Measurements from ENCODE around the gene CEACAM19.
"Not testable (repeated sequence)": the region's sequence is repeated elsewhere in the genome, so short reads cannot be mapped to it uniquely, and the experiment has no call there.

The CEACAM19 gene

DNA sequence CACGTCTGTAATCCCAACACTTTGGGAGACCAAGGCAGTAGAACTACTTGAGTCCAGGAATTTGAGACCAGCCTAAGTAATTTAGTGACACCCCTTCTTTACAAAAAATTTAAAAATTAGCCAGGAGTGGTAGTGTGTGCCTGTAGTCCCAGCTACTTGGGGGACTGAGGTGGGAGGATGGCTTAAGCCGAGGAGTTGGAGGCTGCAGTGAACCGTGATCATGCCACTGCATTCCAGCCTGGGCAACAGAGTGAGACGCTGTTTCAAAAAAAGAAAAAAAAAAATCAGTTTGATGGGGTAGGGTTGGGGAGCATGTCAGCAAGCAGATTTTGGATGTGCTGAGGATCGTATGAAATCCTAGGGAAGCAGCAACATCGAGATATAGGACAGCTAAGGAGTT is 4.2 kb downstream of the CEACAM19 start:
- DNase-seq (ENCODE audit: low read depth): no peak

DNA sequence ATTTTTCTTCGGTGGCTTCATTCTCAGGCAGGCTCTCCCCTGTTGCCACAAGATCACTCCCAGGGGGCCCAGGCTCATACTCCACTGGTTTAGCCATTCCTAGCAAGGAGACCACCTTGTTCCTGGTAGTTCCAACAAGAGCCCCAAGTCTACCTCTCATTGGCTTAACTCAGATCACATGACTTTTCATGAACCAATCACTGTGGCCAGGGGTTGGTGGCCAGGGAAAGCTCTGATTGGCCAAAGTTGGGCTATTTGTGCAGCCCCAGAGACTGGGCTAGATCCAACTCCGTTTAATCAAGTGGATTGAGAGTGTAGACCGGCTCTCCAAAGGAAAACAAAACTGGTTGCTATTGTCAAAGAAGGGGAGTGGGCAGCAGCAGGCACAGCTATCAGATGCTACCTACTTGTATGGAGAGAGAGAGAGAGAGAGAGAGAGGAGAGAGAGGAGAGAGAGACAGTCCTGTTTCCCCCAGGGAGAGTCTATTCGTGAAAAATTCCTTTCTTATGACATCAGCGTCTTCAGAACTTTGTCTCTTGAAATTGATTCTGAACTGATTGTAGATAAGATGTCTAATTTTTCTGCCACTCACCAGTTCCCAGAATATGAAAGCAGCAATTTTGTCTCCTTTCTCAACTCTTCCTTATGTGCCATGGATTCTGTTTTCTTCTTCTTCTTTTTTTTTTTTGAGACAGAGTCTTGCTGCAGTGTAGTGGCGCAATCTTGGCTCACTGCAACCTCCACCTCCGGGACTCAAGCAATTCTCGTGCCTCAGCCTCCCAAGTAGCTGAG is 5.9 kb downstream of the CEACAM19 start:
- no peak for DNase-seq (ENCODE audit: low read depth)

DNA sequence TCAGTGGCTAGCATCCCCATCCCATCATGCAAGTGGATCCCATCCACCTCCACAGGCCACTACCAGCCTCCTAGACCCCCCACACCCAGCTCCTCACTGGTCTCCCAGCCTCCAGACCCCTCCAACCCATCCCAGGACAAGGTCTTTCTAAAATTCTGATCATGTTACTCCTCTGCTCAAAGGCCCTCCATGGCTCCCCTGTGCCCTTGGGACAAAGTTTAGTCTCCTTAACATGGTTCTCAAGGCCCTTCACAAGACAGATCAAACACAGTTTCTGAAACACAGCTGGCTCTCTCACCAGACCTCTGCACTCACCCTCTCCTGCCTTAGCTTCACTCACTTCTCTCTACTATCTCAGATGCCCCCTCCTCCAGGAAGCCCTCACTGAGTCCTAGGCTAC is 9.3 kb downstream of the CEACAM19 start:
- no peak for DNase-seq (ENCODE audit: low read depth)

- DNase-seq (ENCODE audit: low read depth): no peak
Observed at GRCh38 chr19:44681992-44682790, 10.9 kb downstream of the CEACAM19 start.

- no peak for DNase-seq (ENCODE audit: low read depth)
Observed at GRCh38 chr19:44682807-44683206, 11.5 kb downstream of the CEACAM19 start.

DNA sequence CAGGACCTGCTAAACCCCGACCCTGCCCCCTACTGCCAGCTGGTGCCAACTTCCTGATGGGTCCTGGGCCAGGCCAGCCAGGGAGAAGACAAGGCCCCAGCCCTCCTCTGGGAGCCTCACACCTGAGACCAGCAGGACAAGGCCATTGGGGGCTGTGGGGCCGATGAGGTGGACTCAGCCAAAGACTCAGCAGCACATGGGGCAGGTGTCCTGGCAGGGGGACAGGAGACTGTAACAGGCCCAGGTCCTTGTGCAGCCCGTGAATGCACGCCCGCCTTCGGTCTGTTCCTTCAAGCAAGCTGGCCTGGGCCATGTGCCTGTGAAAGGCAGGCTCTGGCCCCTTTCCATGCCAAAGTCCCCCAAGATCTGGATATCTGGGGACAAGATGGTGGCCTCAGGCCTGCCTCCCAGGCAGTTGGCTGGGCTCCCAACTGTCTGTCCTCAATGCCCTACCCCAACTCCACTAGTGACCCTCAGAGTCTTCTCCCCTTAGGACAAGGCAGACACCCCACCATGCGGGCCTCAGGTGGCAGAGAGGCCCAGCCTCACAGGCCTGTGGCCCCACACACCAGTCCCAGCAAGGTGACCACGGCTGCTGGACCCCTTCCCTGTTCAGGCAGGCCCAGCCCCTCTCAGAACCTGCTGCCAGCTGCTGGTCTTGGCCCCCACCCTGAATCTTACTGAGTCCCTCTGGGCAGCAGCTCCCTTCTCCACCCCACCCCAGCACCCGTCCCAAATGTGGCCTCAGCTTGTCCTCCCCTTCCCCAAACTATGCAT is 12.3 kb downstream of the CEACAM19 start:
- DNase-seq (ENCODE audit: low read depth): no peak

GRCh38 chr19:44684396-44684795 is 13.1 kb downstream of the CEACAM19 start:
- not testable (repeated sequence) for DNase-seq (ENCODE audit: low read depth)

- no peak for DNase-seq (ENCODE audit: low read depth)
Observed at GRCh38 chr19:44684892-44685863, 13.9 kb downstream of the CEACAM19 start.

GRCh38 chr19:44685877-44686276 is 14.6 kb downstream of the CEACAM19 start:
- DNase-seq (ENCODE audit: low read depth): no peak

DNA sequence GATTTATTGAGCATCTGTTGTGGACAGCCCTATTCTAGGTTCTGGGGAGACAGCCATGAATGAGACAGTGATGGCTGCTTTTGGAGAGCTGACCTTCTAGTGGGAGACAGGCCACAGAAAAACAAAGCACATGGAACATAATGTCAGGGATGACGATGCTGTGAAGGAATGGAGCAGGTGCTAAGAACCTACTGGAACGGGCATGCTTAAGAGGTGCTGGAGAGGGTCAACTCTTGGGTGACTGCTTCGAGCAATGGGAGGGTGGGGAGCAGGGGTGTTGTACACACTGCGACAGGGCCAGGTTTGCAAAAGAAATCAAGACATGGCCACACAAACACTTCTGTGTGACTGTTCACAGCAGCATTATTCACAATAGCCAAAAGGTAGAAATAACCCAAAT is 15.6 kb downstream of the CEACAM19 start:
- no peak for DNase-seq (ENCODE audit: low read depth)

DNA sequence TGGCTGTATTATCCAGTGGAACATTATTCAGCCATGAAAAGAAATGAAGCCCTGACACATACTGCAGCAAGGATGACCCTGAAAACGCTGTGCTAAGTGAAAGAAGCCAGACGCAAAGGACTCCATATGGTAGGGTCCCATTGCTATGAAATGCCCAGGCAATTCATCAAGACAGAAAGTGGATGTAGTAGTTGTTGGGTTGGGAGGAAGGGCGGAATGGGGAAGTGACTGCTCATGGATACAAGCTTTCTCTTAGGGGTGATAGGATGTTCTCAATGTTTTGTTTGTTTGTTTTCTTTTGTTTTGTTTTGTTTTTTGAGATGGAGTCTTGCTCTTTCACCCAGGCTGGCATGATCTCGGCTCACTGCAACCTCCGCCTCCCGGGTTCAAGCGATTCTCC is 16.6 kb downstream of the CEACAM19 start:
- no peak for DNase-seq (ENCODE audit: low read depth)

GRCh38 chr19:44689290-44690130 is 18.2 kb downstream of the CEACAM19 start:
- DNase-seq (ENCODE audit: low read depth): peak; percentile 73

GRCh38 chr19:44690131-44690440 is 18.8 kb downstream of the CEACAM19 start:
- DNase-seq (ENCODE audit: low read depth): no peak

- DNase-seq (ENCODE audit: low read depth): no peak
Observed at GRCh38 chr19:44692379-44692721, 21.1 kb downstream of the CEACAM19 start.

DNA sequence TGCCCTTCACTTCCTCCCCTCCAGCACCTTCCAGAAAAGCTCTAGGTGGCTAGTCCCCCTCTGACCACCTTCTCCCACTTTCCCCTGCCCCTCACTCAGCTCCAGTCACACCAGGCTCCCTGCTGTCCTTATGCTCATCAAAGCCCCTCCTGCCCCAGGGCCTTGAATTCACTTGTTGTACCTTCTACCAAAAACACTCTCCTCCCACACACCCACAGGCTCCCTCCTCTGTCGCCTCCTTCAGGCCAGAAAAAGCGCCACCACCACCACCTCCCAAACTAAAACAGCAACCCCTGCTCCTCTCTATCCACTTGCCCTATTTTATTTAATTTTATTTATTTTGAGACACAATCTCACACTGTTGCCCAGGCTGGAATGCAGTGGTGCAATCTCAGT is 22.9 kb downstream of the CEACAM19 start:
- DNase-seq (ENCODE audit: low read depth): no peak

DNA sequence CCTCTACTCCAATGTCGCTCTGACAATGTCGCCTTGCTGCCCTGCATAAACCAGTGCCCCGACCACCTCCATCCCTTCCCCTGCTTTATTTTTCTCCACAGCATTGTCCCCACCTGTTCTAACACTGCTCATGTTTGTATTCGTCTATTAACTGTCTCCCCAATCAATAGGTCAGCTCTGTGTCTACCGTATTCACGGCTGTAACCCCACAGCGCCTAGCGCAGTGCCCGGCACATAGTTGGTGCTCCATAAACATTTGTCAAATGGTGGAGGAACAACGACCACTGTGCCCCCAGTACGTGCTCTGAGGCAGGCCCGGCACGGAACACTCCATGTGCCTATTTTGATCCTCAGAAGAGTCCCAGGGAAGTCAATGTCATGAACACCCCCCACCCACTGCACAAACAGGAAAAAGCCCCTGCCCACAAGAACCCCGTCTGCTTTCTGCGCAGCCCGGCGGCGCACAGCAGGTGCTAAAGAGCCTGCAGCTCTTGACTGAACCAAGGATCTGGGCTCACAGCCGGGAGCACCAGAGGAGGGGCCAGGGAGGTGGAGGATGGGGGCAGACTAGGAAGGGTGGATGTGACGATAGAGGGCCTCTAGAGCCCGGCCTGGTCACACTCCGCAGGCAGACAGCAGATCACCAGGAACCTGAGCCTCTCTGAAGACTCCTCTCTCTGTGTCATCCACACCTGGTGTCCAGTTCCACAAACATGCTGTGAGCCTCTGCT is 25.8 kb downstream of the CEACAM19 start:
- no peak for DNase-seq (ENCODE audit: low read depth)

DNA sequence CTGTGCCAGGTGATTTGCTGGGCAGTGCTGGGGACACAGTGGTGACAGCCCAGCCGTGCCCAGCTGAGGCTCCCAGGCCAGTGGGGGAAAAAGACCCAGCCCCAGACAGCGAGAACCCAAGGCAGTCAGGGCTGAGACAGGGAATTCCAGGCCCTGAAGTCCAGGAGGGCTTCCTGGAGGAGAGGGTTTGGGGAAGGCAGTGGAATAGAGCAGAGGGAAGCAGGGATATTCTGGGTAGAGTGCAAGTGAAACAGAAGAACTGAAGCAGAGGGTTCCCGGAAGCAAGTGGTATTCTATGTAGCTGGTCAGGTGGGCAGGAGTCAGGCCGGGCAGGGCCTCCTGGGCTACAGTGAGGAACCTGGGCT is 26.4 kb downstream of the CEACAM19 start:
- no peak for DNase-seq (ENCODE audit: low read depth)

DNA sequence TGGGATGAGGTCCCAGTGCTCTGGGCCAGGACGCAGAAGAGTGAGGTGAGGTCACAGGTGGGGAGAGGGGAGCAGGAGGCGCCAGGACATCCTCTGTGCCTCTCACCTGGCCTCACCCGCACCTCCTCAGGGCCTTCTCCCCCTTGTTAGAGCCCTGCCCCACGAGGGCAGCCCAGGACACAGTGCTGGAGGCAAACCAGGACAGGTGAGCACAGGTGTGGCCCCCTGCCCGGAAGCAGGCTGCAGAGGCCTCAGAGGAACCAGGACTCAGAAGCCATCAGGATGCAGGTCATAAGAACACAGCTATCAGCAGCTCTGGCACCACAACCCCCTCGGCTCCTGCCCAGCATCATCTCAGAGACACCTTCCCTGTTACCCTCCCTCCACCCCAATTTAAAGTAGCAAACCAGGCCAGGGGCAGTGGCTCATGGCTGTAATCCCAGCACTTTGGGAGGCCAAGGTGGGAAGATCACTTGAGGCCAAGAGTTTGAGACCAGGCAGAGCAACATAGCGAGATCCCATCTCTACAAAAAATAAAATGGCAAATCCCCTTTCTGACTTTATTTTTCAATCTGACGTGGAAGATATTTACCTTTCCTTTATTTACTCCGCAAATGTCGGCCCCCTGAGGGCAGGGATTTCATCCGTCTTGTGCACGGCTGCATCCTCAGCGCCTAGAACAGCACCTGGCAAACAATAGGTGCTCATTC is 27.4 kb downstream of the CEACAM19 start, which contains the start of gene CEACAM16:
TSS of gene CEACAM16 (plus strand) at position 660 of the 710 bp plus-strand sequence. CDS start 2,306 bp downstream, outside the sequence.
- DNase-seq (ENCODE audit: low read depth): no peak

GRCh38 chr19:44700547-44700946 is 29.3 kb downstream of the CEACAM19 start:
- no peak for DNase-seq (ENCODE audit: low read depth)
